ENCODE results near the gene CTU2.

CTU2 gene

GRCh38 chr16:88732172-88732960, 26.1 kb downstream of the CTU2 start:
- DNase-seq: no peak

GRCh38 chr16:88732961-88733294, 26.6 kb downstream of the CTU2 start:
- DNase-seq: no peak

DNA sequence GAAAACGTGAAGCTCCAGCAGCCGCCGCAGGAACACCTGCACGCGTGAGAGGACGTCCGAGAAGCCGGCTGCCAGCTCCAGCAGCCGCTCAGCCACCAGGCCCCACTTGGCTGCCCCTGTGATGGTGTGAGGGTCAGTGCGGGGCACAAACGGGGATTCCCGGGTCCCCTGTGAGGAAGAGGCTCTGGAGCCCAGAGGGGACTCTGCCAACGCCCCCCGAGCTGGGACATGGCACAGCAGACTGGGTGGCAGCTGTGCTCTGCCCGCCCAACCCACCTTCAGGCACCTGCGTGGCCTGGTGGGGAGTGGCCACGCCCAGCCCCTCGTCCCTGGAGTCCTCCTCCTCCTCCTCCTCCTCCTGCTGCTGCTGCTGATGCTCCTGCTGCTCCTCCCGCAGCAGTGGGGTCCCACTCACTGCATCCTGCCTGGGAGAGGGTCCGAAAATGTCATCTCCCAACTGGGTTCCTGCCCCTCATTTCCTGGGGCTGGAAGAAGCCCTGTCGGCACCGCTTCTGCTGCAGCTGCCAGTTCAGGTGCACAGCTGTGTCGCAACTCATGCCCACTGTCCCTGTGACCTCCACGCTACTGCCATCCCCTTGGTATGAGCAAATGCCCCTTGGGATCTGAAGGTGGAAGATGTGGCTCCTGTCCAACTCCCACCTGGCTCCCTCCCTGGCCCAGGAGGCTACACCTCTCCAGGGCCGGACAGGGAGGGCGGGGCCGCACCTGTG, 27.5 kb downstream of the CTU2 start:
- DNase-seq: no peak

DNA sequence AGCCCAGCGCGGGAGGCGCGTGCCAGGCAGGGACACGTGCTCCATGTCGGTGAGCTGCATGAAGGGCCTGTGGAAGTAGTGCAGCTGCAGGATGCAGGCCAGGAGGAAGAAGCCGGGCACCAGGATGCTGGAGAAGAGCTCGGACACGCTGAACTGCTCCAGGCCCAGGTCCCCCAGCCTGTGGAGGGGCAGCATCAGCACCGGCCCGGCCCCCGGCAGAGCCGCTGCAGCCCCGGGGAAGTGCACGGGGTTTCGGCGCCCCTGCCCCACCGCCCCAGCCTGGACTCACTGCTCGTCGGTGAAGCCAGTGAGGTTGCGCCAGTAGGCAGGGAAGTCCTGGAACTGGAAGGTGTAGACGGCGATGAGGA, 28.0 kb downstream of the CTU2 start:
- no peak for DNase-seq

DNA sequence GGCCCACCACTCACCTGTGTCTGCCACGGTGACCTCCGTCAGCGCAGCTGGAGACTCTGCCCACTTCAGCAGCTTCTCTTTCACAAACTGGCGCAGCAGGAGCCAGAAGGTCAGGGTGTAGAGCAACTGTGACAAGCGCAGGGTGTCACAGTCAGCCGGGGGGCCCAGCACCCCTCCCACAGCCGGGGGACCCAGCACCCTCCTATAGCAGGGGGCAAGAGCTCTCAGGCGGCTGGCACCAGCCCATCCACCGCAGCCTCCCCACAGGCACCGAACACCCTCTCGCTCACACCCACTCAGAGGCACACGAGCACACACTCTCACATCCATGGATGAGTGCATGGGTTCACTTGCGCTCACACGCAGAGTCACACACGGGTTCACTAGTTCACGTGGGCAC, 28.8 kb downstream of the CTU2 start:
- no peak for DNase-seq

DNA sequence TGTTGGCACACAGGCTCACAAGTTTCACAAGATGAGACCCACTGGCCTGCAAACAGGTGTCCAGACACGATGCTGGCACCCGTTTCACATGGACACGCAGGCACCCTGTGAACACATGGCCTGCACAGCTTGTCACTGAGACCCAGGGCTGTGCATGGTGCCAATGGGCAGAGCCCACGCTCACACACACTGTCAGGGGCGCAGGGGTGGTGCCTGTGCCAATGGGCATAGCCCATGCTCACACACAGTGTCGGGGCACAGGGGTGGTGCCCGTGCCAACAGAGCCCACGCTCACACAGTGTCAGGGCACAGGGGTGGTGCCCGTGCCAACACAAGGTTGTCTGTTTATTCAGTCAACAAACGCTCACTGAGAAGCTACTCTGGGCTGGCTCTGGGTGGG, 29.3 kb downstream of the CTU2 start:
- DNase-seq: no peak

DNA sequence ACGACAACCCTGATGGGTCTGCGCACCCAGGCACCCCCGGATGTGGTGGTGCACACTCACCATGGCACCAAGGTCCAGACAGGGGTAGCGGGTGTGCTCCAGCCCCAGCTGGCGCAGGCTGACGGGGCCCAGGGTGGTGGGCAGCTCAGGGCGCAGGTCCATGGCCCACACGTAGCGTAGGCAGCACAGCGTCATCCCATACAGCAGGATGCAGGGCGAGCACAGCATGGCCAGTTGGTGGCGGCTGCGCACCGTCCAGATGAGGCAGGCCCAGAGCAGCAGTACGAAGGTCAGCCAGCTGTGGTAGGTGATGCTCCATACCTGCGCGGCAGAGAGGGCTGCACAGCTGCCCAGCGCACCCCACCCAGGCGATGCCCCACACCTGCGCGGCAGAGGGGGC, 29.8 kb downstream of the CTU2 start:
- no peak for DNase-seq

DNA sequence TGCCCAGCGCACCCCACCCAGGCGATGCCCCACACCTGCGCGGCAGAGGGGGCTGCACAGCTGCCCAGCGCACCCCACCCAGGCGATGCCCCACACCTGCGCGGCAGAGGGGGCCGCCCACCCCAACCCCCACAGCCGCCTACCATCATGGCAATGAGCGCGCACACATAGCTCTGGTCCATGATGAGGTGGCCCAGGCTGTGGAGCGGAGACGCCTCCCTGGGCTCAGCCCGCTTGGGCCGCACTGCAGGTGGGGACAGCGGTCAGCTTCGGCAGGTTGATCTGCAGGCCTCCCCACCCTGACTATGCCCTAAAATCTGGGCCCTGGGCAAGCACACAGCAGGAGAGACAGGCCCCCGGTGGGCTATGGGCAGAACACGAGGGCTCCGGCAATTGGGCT, 30.2 kb downstream of the CTU2 start:
- no peak for DNase-seq

- DNase-seq: peak; percentile 22 to 57 (median 37)
Observed at GRCh38 chr16:88737298-88738150, 31.2 kb downstream of the CTU2 start.

DNA sequence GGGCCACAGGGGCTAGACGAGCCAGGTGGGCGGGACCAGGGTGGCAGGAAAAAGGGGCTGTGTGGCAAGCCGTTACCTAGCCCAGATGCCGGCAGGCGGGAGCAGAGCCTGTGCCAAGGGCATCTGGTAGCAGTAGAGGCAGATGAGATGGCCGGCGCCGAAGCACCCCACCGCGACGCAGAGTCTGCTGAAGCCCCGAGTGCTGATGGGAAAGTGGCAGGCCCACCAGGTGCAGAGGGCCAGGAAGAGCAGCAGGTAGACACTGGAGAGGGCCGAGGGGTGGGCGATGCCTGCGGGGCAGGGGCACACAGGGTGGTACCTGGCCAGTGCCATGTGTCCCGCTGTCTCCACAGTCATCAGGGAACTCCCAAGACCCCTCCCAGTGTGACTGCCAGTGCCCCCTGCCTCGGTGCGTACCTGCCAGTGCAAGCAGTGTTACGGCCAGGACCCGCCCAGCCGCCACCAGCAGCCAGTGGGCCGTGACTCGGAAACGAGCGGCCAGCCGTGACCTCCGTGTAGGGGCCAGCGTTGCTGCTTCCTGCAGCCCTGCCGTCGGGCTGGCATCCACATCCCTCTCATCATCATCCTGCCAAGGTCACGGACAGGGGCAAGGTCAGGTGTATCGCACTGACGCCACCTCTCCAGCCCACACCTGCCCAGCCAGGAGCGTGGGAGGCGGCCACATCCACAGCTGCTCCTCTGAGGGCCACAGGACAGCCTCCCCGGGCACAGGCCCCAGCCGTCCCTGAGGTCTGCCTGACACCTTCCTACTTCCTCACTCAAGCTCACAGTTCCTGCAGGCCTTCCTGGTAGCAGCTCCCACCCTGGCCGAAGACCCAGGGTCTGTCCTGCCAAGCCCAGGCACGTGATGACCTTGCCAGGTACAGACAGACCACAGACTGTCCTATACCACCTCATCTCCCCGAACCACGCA, 32.1 kb downstream of the CTU2 start:
- no peak for DNase-seq

GRCh38 chr16:88739139-88739976, 33.1 kb downstream of the CTU2 start:
- DNase-seq: no peak

GRCh38 chr16:88739977-88740726, 33.8 kb downstream of the CTU2 start:
- DNase-seq: no peak

GRCh38 chr16:88740727-88741055, 34.4 kb downstream of the CTU2 start:
- DNase-seq: no peak

GRCh38 chr16:88741368-88741767, 35.1 kb downstream of the CTU2 start:
- no peak for DNase-seq

- DNase-seq: no peak
Observed at GRCh38 chr16:88742896-88743605, 36.7 kb downstream of the CTU2 start.

DNA sequence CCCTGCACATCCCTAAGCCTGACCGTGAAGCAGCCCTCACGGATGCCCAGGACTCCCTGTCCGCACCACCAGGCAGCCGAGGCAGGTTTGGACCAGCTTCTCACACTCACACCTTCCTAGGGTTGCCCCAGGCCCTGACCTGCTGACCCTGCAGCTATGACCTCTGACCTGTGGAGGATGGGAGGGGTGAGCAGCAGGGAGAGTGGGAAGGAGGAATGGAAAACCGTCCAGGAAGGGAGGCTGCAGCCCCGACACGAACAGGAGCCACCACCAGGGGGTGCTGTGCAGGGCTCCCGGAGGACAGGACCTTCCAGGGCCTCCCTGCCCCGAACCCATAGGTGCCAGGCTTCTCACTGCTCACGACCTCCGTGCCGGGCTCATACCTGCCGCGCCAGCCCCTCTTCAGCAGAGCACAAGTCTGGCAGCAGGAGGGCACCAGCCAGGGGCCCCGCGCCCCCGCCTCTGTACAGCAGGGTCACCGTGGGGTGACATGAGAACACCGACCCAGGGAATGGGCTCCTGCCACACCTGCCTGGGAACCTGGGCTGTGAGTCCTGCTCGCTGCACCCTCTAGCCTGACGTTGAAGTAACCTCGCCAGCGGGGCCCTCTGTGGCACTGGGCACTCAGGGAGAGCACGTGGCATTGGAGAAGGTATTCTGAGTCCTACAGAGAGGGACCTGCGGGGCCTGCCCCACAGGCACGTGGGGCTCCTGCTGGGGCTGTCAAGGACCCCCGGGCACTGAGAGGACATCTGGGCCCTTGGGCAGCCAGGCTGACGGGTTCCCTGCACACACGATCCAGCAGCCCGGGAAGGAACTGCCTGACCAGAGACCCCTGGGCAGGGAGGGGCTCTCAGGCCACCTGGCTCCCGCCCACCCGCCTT, 37.6 kb downstream of the CTU2 start:
- DNase-seq: peak; percentile 44 to 63 (median 59)

DNA sequence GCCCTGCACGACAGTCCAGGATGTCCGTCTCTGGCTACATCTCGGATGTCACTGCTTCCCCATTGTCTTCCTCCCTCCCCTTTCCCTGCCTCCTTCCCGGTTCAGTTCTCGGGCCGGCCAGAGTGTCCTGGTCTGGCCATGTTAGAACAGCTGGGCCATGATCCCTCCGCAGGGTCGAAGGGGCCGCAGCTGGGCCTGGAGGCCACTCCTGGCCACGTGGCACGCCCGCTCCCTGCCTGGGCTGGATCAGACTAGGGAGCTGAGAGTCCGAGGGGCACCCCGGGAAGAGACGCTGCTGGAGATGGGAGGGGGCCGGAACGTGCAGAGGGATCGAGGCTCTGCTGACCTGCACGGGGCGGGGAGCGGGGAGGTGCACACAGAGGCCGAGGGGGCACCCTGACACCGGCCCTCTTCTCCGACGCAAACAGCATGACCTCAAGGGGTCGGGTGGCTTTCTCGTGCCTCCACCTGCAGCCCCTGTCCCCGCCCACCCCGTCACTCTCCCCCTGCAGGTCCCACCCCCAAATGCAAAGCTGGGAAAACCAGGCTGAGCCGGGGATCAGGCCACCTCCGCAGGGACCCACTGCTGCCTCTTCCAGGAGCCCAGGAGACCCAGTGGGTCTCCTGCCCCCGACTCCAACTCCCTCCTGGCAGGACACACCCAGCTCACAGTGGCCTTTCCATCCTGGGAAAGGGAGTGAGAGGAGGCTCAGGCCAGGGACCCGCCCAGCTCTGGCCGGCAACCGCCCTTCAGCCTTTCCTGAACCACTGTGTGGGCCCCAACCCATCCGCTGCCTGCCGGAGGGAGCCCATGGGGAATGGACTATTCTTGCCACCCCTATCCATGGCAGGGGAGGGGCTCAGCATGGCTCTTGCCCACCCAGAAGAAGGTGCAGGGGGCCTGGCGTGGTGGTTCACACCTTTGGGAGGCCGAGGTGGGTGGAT, 38.5 kb downstream of the CTU2 start:
- no peak for DNase-seq

- no peak for DNase-seq
Observed at GRCh38 chr16:88746506-88746905, 40.2 kb downstream of the CTU2 start.

Data from activated CD4-positive, CD25-positive, alpha-beta regulatory T cell (primary cell).